Neural cell (in vitro differentiated cells): ENCODE results near the gene LAMP1. TPM values are rescaled to one million over a fixed set of nuclear protein-coding genes. Genes with fewer than 3 reads are reported as not detected.

Source experiments
- H2AFZ ChIP-seq: fragments of 200-600, 300-800 bp; sonication (generic), shearing (Covaris generic); 2 replicates; pipeline ENCODE4 v1.6.0; 2014; ENCODE audit warnings: low read depth, mild to moderate bottlenecking, antibody characterized with exemption, low read length, moderate library complexity
- H3F3A ChIP-seq: fragments of 200-600 bp; shearing (Covaris generic); 2 replicates; pipeline ENCODE4 v1.6.1; 2016; ENCODE audit warnings: mild to moderate bottlenecking, moderate library complexity, mixed read lengths, antibody characterized with exemption, low read length; ENCODE audit not compliant: insufficient read depth, poor library complexity, severe bottlenecking
- H3K27ac ChIP-seq: fragments of 200-600, 300-800 bp; sonication (generic), shearing (Covaris generic); 2 replicates; pipeline ENCODE4 v1.5.1; 2014; ENCODE audit warnings: mild to moderate bottlenecking, low read length, moderate library complexity
- H3K27me3 ChIP-seq: fragments of 300-800, 200-600 bp; sonication (generic), shearing (Covaris generic); 2 replicates; pipeline ENCODE4 v1.6.0; 2014; ENCODE audit warnings: mild to moderate bottlenecking, low read depth, low read length, moderate library complexity; ENCODE audit not compliant: insufficient read depth
- H3K36me3 ChIP-seq: fragments of 300-800, 200-600 bp; sonication (generic), shearing (Covaris generic); 2 replicates; pipeline ENCODE4 v1.5.1; 2014; ENCODE audit warnings: mild to moderate bottlenecking, antibody characterized with exemption, low read length, moderate library complexity; ENCODE audit not compliant: insufficient read depth
- H3K4me2 ChIP-seq: fragments of 300-800, 200-600 bp; sonication (generic), shearing (Covaris generic); 2 replicates; pipeline ENCODE4 v1.6.0; 2014; ENCODE audit warnings: mild to moderate bottlenecking, low read length
- H3K4me3 ChIP-seq: fragments of 300-800, 200-600 bp; sonication (generic), shearing (Covaris generic); 2 replicates; pipeline ENCODE4 v1.5.1; 2014; ENCODE audit warnings: mild to moderate bottlenecking, low read length, moderate library complexity
- H3K79me2 ChIP-seq: fragments of 200-600 bp; shearing (Covaris generic); replicated peaks from 2 replicates; pipeline ENCODE4 v1.6.0; 2014; ENCODE audit warnings: mild to moderate bottlenecking, low read length, moderate library complexity; ENCODE audit not compliant: insufficient read depth
- H3K9ac ChIP-seq: fragments of 300-800, 200-600 bp; sonication (generic), shearing (Covaris generic); 2 replicates; pipeline ENCODE4 v1.6.1; 2016; ENCODE audit warnings: mild to moderate bottlenecking, low read length, mixed read lengths
- H3K9me2 ChIP-seq: fragments of 200-600 bp; shearing (Covaris generic); 2 replicates; pipeline ENCODE4 v1.6.1; 2016; ENCODE audit warnings: mild to moderate bottlenecking, low read length, mixed read lengths; ENCODE audit not compliant: insufficient read depth
- H3K9me3 ChIP-seq: fragments of 200-600, 300-800 bp; sonication (generic), shearing (Covaris generic); 2 replicates; pipeline ENCODE4 v1.6.1; 2016; ENCODE audit warnings: mild to moderate bottlenecking, mixed run types, low read length, moderate library complexity, mixed read lengths
- H4K20me1 ChIP-seq: fragments of 200-600 bp; shearing (Covaris generic); 2 replicates; pipeline ENCODE4 v1.6.1; 2016; ENCODE audit warnings: mild to moderate bottlenecking, mixed run types; ENCODE audit not compliant: insufficient read depth
- EP300 ChIP-seq: fragments of 450-650 bp; conservative IDR thresholded peaks from 2 replicates; pipeline ENCODE4 v1.6.1; 2014; ENCODE audit warnings: antibody characterized with exemption, mild to moderate bottlenecking, moderate library complexity; ENCODE audit not compliant: poor library complexity, severe bottlenecking
- EZH2 ChIP-seq: fragments of 200-600, 300-800 bp; shearing (Covaris generic), sonication (generic); IDR thresholded peaks from 2 replicates; pipeline ENCODE4 v1.6.1; 2014; ENCODE audit warnings: antibody characterized with exemption, low read length, borderline replicate concordance, mild to moderate bottlenecking; ENCODE audit not compliant: insufficient read depth, poor library complexity, severe bottlenecking
- MXI1 ChIP-seq: fragments of 450-650 bp; conservative IDR thresholded peaks from 2 replicates; pipeline ENCODE4 v1.6.1; 2014; ENCODE audit warnings: antibody characterized with exemption, mild to moderate bottlenecking; ENCODE audit not compliant: poor library complexity, severe bottlenecking
- POLR2AphosphoS5 ChIP-seq: IDR thresholded peaks from 2 replicates; pipeline ENCODE4 v1.6.1; 2012
- RAD21 ChIP-seq: fragments of 450-650 bp; conservative IDR thresholded peaks from 2 replicates; pipeline ENCODE4 v1.6.1; 2014; ENCODE audit warnings: antibody characterized with exemption, mild to moderate bottlenecking, moderate library complexity
- REST ChIP-seq: IDR thresholded peaks from 2 replicates; pipeline ENCODE4 v1.6.1; 2012; ENCODE audit warnings: borderline replicate concordance
- SMC3 ChIP-seq: fragments of 450-650 bp; conservative IDR thresholded peaks from 2 replicates; pipeline ENCODE4 v1.6.1; 2014; ENCODE audit warnings: antibody characterized with exemption, mild to moderate bottlenecking, moderate library complexity; ENCODE audit not compliant: poor library complexity
- TAF1 ChIP-seq: IDR thresholded peaks from 2 replicates; pipeline ENCODE4 v1.6.1; 2012; ENCODE audit warnings: low read depth
- polyA plus RNA-seq: library from polyadenylated mRNA; depleted of rRNA; stranded (reverse); fragments of >200 nt; gene quantifications from 2 replicates; pipeline ENCODE4 v1.2.3, GENCODE V29; 2014
- TF ChIP-seq, protein P1 (sequence below): fragments of 450-650 bp; IDR thresholded peaks from 2 replicates; pipeline ENCODE4 v1.5.1; 2014; ENCODE audit warnings: antibody characterized with exemption, mild to moderate bottlenecking, moderate library complexity; ENCODE audit not compliant: poor library complexity, severe bottlenecking

LAMP1 gene
- polyA plus RNA-seq, 1 donor from 2014 or later: 69.7 TPM

DNA sequence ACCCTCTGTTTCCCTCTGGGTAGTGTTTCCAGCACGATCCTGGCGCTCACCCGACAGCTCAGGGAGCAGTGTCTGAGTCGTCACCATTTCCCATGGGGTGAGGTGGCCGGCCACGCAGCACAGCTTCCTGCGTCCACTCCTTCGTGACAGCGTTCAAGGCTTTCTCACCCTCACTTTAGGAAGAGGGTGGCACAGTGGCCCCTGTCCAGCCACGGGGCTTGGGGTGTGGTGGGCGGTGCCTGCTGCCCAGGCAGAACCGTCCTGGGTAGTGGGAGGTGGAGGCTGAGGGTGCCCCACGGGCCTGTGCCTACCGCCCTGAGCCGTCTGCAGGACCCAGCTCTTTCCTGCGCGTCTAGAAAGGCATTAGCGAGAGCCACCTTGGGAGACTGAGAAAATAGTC, 21.9 kb downstream of the LAMP1 start:
- no peaks in the 10 kb centered on the region for H3F3A ChIP-seq
- no peaks in the 10 kb centered on the region for H3K9me2 ChIP-seq
- H3K9ac ChIP-seq: no peak overlapping the region
- H3K27me3 ChIP-seq: no peaks in the 10 kb centered on the region
- no peak overlapping the region for H3K27ac ChIP-seq
- H4K20me1 ChIP-seq: no peaks in the 10 kb centered on the region
- H3K79me2 ChIP-seq: no peaks in the 10 kb centered on the region
- TF ChIP-seq SMC3: no peak
- no peak for TF ChIP-seq RAD21
- no peak for TF ChIP-seq TAF1
- TF ChIP-seq, protein P1, sequence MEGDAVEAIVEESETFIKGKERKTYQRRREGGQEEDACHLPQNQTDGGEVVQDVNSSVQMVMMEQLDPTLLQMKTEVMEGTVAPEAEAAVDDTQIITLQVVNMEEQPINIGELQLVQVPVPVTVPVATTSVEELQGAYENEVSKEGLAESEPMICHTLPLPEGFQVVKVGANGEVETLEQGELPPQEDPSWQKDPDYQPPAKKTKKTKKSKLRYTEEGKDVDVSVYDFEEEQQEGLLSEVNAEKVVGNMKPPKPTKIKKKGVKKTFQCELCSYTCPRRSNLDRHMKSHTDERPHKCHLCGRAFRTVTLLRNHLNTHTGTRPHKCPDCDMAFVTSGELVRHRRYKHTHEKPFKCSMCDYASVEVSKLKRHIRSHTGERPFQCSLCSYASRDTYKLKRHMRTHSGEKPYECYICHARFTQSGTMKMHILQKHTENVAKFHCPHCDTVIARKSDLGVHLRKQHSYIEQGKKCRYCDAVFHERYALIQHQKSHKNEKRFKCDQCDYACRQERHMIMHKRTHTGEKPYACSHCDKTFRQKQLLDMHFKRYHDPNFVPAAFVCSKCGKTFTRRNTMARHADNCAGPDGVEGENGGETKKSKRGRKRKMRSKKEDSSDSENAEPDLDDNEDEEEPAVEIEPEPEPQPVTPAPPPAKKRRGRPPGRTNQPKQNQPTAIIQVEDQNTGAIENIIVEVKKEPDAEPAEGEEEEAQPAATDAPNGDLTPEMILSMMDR: no peak
- no peak for TF ChIP-seq EP300
- TF ChIP-seq POLR2AphosphoS5: no peak
- TF ChIP-seq EZH2: no peak
- TF ChIP-seq MXI1: no peak
- TF ChIP-seq REST: no peak
- no peak overlapping the region for H3K4me2 ChIP-seq
- H2AFZ ChIP-seq: no peak overlapping the region
- H3K4me3 ChIP-seq: no peak overlapping the region
- no peaks in the 10 kb centered on the region for H3K36me3 ChIP-seq
- no peaks in the 10 kb centered on the region for H3K9me3 ChIP-seq

- no peak overlapping the region for H3K27ac ChIP-seq
- H4K20me1 ChIP-seq: no peaks in the 10 kb centered on the region
- no peak overlapping the region for H3K4me2 ChIP-seq
- H3K9ac ChIP-seq: no peak overlapping the region
- H3K79me2 ChIP-seq: no peaks in the 10 kb centered on the region
- H3K36me3 ChIP-seq: no peaks in the 10 kb centered on the region
- no peaks in the 10 kb centered on the region for H3K9me2 ChIP-seq
- no peaks in the 10 kb centered on the region for H3K27me3 ChIP-seq
- H3K4me3 ChIP-seq: no peak overlapping the region
- no peaks in the 10 kb centered on the region for H3K9me3 ChIP-seq
- TF ChIP-seq POLR2AphosphoS5: no peak
- no peak for TF ChIP-seq TAF1
- TF ChIP-seq EP300: no peak
- no peak for TF ChIP-seq REST
- TF ChIP-seq, protein P1: no peak
- H3F3A ChIP-seq: no peaks in the 10 kb centered on the region
- no peak overlapping the region for H2AFZ ChIP-seq
These were observed 22.3 kb downstream of the LAMP1 start for GRCh38 chr13:113319371-113319770.
